WTC11 (cell line): ENCODE results near the gene CALR3. TPM values are rescaled to one million over a fixed set of nuclear protein-coding genes. Genes with fewer than 3 reads are reported as not detected.

Experiments used
- ATAC-seq: fragments of 200-7000 bp; cut with Tn5 transposase; 2 replicates; pipeline ENCODE4 v1.10.0; 2021; ENCODE audit warnings: mild to moderate bottlenecking, moderate library complexity
- CTCF ChIA-PET: fragments of 300-600 bp; sonication (Branson Sonifier 250); formaldehyde crosslinking; loops from one replicate; lab custom pipeline; 2021; ENCODE audit warnings: antibody characterized with exemption; lab: Charles Lee
- POLR2A ChIA-PET: fragments of 350-600 bp; sonication (Branson Sonifier 250); formaldehyde crosslinking; loops from one replicate; lab custom pipeline; 2021; ENCODE audit warnings: antibody characterized with exemption; lab: Charles Lee
- DNase-seq: peaks from one replicate; pipeline ENCODE4 v3.0.0; 2021; ENCODE audit warnings: low spot score
- H3K27ac Mint-ChIP-seq: 2 replicates; pipeline ENCODE4 v1.8.0; 2021; ENCODE audit warnings: mixed read lengths
- H3K27me3 Mint-ChIP-seq: 2 replicates; pipeline ENCODE4 v1.8.0; 2021; ENCODE audit warnings: low read depth, mild to moderate bottlenecking, moderate library complexity, mixed read lengths
- H3K36me3 Mint-ChIP-seq: 2 replicates; pipeline ENCODE4 v1.8.0; 2021; ENCODE audit warnings: mixed read lengths
- H3K4me1 Mint-ChIP-seq: 2 replicates; pipeline ENCODE4 v1.8.0; 2022; ENCODE audit warnings: mixed read lengths
- H3K4me3 Mint-ChIP-seq: 2 replicates; pipeline ENCODE4 v1.8.0; 2021; ENCODE audit warnings: mild to moderate bottlenecking, moderate library complexity, mixed read lengths
- H3K9me3 Mint-ChIP-seq: 2 replicates; pipeline ENCODE4 v1.8.0; 2021; ENCODE audit warnings: mixed read lengths
- ARID4B ChIP-seq: sonication (generic); formaldehyde crosslinking; IDR thresholded peaks from 2 replicates; pipeline ENCODE4 v1.8.0; 2023; ENCODE audit warnings: missing genetic modification reagents, mild to moderate bottlenecking, borderline replicate concordance
- EMX1 ChIP-seq: fragments of 250-450 bp; sonication (Bioruptor Pico); IDR thresholded peaks from 2 replicates; pipeline ENCODE4 v1.8.0; 2021; ENCODE audit warnings: mild to moderate bottlenecking
- ERG ChIP-seq: fragments of 250-450 bp; sonication (Bioruptor Pico); IDR thresholded peaks from 2 replicates; pipeline ENCODE4 v1.8.0; 2021; ENCODE audit warnings: mild to moderate bottlenecking
- ESRRA ChIP-seq: sonication (generic); formaldehyde crosslinking; IDR thresholded peaks from 2 replicates; pipeline ENCODE4 v1.8.1; 2022; ENCODE audit warnings: mild to moderate bottlenecking, missing genetic modification reagents, borderline replicate concordance
- FOXK1 ChIP-seq: sonication (generic); formaldehyde crosslinking; IDR thresholded peaks from 2 replicates; pipeline ENCODE4 v1.8.0; 2022; ENCODE audit warnings: mild to moderate bottlenecking, moderate library complexity, missing genetic modification reagents
- FOXP4 ChIP-seq: sonication (generic); formaldehyde crosslinking; IDR thresholded peaks from 2 replicates; pipeline ENCODE4 v1.8.0; 2022; ENCODE audit warnings: mild to moderate bottlenecking, missing genetic modification reagents
- GRHL2 ChIP-seq: fragments of 250-450 bp; sonication (Bioruptor Pico); IDR thresholded peaks from 2 replicates; pipeline ENCODE4 v1.8.0; 2022; ENCODE audit warnings: mild to moderate bottlenecking, moderate library complexity; ENCODE audit not compliant: insufficient replicate concordance, severe bottlenecking
- GTF2I ChIP-seq: fragments of 250-450 bp; sonication (Bioruptor Pico); conservative IDR thresholded peaks from 2 replicates; pipeline ENCODE4 v1.4.0; 2021; ENCODE audit warnings: mild to moderate bottlenecking
- KAT7 ChIP-seq: sonication (generic); formaldehyde crosslinking; IDR thresholded peaks from 2 replicates; pipeline ENCODE4 v1.8.1; 2023; ENCODE audit warnings: missing genetic modification reagents, mild to moderate bottlenecking, borderline replicate concordance
- NR1H2 ChIP-seq: sonication (generic); formaldehyde crosslinking; IDR thresholded peaks from 2 replicates; pipeline ENCODE4 v1.9.0; 2021; ENCODE audit warnings: mild to moderate bottlenecking, moderate library complexity, missing genetic modification reagents
- SMAD4 ChIP-seq: sonication (generic); formaldehyde crosslinking; IDR thresholded peaks from 2 replicates; pipeline ENCODE4 v1.8.0; 2022; ENCODE audit warnings: mild to moderate bottlenecking, missing genetic modification reagents
- SOX15 ChIP-seq: fragments of 250-450 bp; sonication (Bioruptor Pico); IDR thresholded peaks from 2 replicates; pipeline ENCODE4 v1.9.0; 2021; ENCODE audit warnings: mild to moderate bottlenecking
- TCF7 ChIP-seq: sonication (generic); formaldehyde crosslinking; IDR thresholded peaks from 2 replicates; pipeline ENCODE4 v1.8.0; 2022; ENCODE audit warnings: mild to moderate bottlenecking, low read depth, missing genetic modification reagents, moderate library complexity
- ZBTB21 ChIP-seq: sonication (generic); formaldehyde crosslinking; IDR thresholded peaks from 2 replicates; pipeline ENCODE4 v1.8.1; 2023; ENCODE audit warnings: mild to moderate bottlenecking, missing genetic modification reagents, borderline replicate concordance
- ZNF219 ChIP-seq: sonication (generic); formaldehyde crosslinking; IDR thresholded peaks from 2 replicates; pipeline ENCODE4 v1.8.0; 2023; ENCODE audit warnings: missing genetic modification reagents, mild to moderate bottlenecking, borderline replicate concordance
- ZNF317 ChIP-seq: sonication (generic); formaldehyde crosslinking; IDR thresholded peaks from 2 replicates; pipeline ENCODE4 v1.8.1; 2023; ENCODE audit warnings: low read depth, mild to moderate bottlenecking, moderate library complexity, missing genetic modification reagents, borderline replicate concordance
- ZNF423 ChIP-seq: fragments of 250-450 bp; sonication (Bioruptor Pico); IDR thresholded peaks from 2 replicates; pipeline ENCODE4 v2.1.2; 2022; ENCODE audit warnings: mild to moderate bottlenecking, moderate library complexity
- total RNA-seq: library from RNA; stranded (reverse); gene quantifications from 3 replicates; pipeline ENCODE4 v1.2.3, GENCODE V29; 2021
- TF ChIP-seq, protein P1 (sequence below): sonication (generic); formaldehyde crosslinking; IDR thresholded peaks from 2 replicates; pipeline ENCODE4 v1.8.0; 2023; ENCODE audit warnings: missing genetic modification reagents

The CALR3 gene
- total RNA-seq, 1 experiment from 2014 or later: 0.87 TPM

DNA sequence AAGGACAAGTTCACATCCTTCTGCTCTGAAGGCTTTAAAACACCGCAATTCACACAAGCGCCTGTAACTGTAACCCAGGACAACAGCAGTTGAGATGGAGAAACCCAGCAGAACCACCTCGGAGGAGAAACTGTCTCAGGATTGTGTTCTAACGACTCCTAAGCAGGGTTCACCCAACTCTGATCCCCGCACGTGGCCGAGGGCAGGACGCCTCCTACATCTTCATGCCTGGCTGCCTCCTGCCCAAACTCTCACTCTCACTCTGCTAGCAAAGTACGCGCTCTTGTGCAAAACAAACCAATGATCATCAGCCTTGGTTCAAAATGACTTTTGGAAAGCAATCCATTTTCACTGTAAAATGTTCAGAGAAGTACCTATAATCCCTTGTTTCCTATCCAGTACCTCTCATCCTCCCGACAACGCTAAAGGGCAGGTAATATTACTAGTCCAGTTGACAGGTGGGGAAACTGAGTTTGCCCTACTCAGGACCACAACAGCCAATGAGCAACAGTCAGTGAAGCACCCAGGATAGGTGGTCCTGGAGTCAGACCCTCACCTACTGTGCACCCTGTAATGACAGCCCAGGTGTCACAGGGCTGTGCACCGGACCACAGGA is 49.8 kb downstream of the CALR3 start (continued):
- no peak for TF ChIP-seq ZNF317

GRCh38 chr19:16445238-16446107 is 50.5 kb downstream of the CALR3 start:
- H3K27ac Mint-ChIP-seq: peak overlapping the region; percentile 87
- H3K9me3 Mint-ChIP-seq: no peaks in the 10 kb centered on the region
- POLR2A ChIA-PET: no interaction called here
- H3K4me3 Mint-ChIP-seq: no peak overlapping the region
- peaks cover 10% of the 10 kb centered on the region for H3K36me3 Mint-ChIP-seq
- CTCF ChIA-PET: interaction anchor here (1.0 kb wide), 1 partner anchor 70 kb away, joined by 3 read pairs; no protein-coding TSS in a partner anchor
- ATAC-seq (no peak; the same call in 1 of the 2 replicates), DNase-seq (no peak)
- H3K4me1 Mint-ChIP-seq: peaks cover 42% of the 10 kb centered on the region
- H3K27me3 Mint-ChIP-seq: no peaks in the 10 kb centered on the region
- TF ChIP-seq ZNF219 (CRISPR knock-in tag) (no peak), NR1H2 (CRISPR knock-in tag) (no peak), EMX1 (CRISPR knock-in tag) (no peak), ZNF423 (CRISPR knock-in tag) (peak; percentile 33; the same call in 1 of the 2 replicates), ZBTB21 (CRISPR knock-in tag) (no peak), GRHL2 (no peak), ARID4B (CRISPR knock-in tag) (no peak), ERG (CRISPR knock-in tag) (no peak), FOXK1 (CRISPR knock-in tag) (0 out of 2 replicates have a peak, but pooled peaks have one; percentile 9), SOX15 (CRISPR knock-in tag) (no peak), TCF7 (CRISPR knock-in tag) (no peak), ESRRA (no peak), FOXP4 (CRISPR knock-in tag) (no peak), GTF2I (CRISPR knock-in tag) (no peak), SMAD4 (no peak), KAT7 (CRISPR knock-in tag) (no peak)
- TF ChIP-seq, protein P1, sequence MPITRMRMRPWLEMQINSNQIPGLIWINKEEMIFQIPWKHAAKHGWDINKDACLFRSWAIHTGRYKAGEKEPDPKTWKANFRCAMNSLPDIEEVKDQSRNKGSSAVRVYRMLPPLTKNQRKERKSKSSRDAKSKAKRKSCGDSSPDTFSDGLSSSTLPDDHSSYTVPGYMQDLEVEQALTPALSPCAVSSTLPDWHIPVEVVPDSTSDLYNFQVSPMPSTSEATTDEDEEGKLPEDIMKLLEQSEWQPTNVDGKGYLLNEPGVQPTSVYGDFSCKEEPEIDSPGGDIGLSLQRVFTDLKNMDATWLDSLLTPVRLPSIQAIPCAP (CRISPR knock-in tag): no peak
